WTC11 (cell line): Measurements from ENCODE around the gene FNDC3B. TPM values are rescaled to one million over a fixed set of nuclear protein-coding genes. Genes with fewer than 3 reads are reported as not detected.

Experiments
- ATAC-seq: fragments of 200-7000 bp; cut with Tn5 transposase; 2 replicates; pipeline ENCODE4 v1.10.0; 2021; ENCODE audit warnings: mild to moderate bottlenecking, moderate library complexity
- CTCF ChIA-PET: fragments of 300-600 bp; sonication (Branson Sonifier 250); formaldehyde crosslinking; loops from one replicate; lab custom pipeline; 2021; ENCODE audit warnings: antibody characterized with exemption; lab: Charles Lee
- POLR2A ChIA-PET: fragments of 350-600 bp; sonication (Branson Sonifier 250); formaldehyde crosslinking; loops from one replicate; lab custom pipeline; 2021; ENCODE audit warnings: antibody characterized with exemption; lab: Charles Lee
- DNase-seq: peaks from one replicate; pipeline ENCODE4 v3.0.0; 2021; ENCODE audit warnings: low spot score
- H3K27ac Mint-ChIP-seq: 2 replicates; pipeline ENCODE4 v1.8.0; 2021; ENCODE audit warnings: mixed read lengths
- H3K27me3 Mint-ChIP-seq: 2 replicates; pipeline ENCODE4 v1.8.0; 2021; ENCODE audit warnings: low read depth, mild to moderate bottlenecking, moderate library complexity, mixed read lengths
- H3K36me3 Mint-ChIP-seq: 2 replicates; pipeline ENCODE4 v1.8.0; 2021; ENCODE audit warnings: mixed read lengths
- H3K4me1 Mint-ChIP-seq: 2 replicates; pipeline ENCODE4 v1.8.0; 2022; ENCODE audit warnings: mixed read lengths
- H3K4me3 Mint-ChIP-seq: 2 replicates; pipeline ENCODE4 v1.8.0; 2021; ENCODE audit warnings: mild to moderate bottlenecking, moderate library complexity, mixed read lengths
- H3K9me3 Mint-ChIP-seq: 2 replicates; pipeline ENCODE4 v1.8.0; 2021; ENCODE audit warnings: mixed read lengths
- CREB1 ChIP-seq: sonication (generic); formaldehyde crosslinking; IDR thresholded peaks from 2 replicates; pipeline ENCODE4 v1.8.0; 2023; ENCODE audit warnings: mild to moderate bottlenecking, missing genetic modification reagents
- GRHL2 ChIP-seq: fragments of 250-450 bp; sonication (Bioruptor Pico); IDR thresholded peaks from 2 replicates; pipeline ENCODE4 v1.8.0; 2022; ENCODE audit warnings: mild to moderate bottlenecking, moderate library complexity; ENCODE audit not compliant: insufficient replicate concordance, severe bottlenecking
- NR1H2 ChIP-seq: sonication (generic); formaldehyde crosslinking; IDR thresholded peaks from 2 replicates; pipeline ENCODE4 v1.9.0; 2021; ENCODE audit warnings: mild to moderate bottlenecking, moderate library complexity, missing genetic modification reagents
- OVOL2 ChIP-seq: fragments of 250-450 bp; sonication (Bioruptor Pico); IDR thresholded peaks from 2 replicates; pipeline ENCODE4 v1.9.0; 2021; ENCODE audit warnings: mild to moderate bottlenecking, borderline replicate concordance
- SMAD4 ChIP-seq: sonication (generic); formaldehyde crosslinking; IDR thresholded peaks from 2 replicates; pipeline ENCODE4 v1.8.0; 2022; ENCODE audit warnings: mild to moderate bottlenecking, missing genetic modification reagents
- TEAD4 ChIP-seq: sonication (generic); formaldehyde crosslinking; IDR thresholded peaks from 2 replicates; pipeline ENCODE4 v1.8.0; 2022; ENCODE audit warnings: mild to moderate bottlenecking, missing genetic modification reagents
- total RNA-seq: library from RNA; stranded (reverse); gene quantifications from 3 replicates; pipeline ENCODE4 v1.2.3, GENCODE V29; 2021
- TF ChIP-seq, protein P1 (sequence below): sonication (generic); formaldehyde crosslinking; IDR thresholded peaks from 2 replicates; pipeline ENCODE4 v1.8.0; 2022; ENCODE audit warnings: mild to moderate bottlenecking, missing genetic modification reagents
- TF ChIP-seq, protein P2 (sequence below): fragments of 200-600 bp; IDR thresholded peaks from 2 replicates; pipeline ENCODE4 v1.8.0; 2022; ENCODE audit warnings: antibody characterized with exemption
- TF ChIP-seq, protein P3 (sequence below): sonication (generic); formaldehyde crosslinking; IDR thresholded peaks from 2 replicates; pipeline ENCODE4 v1.8.1; 2022; ENCODE audit warnings: low read depth, mild to moderate bottlenecking, moderate library complexity, missing genetic modification reagents, borderline replicate concordance
- TF ChIP-seq, protein P4 (sequence below): sonication (generic); formaldehyde crosslinking; IDR thresholded peaks from 2 replicates; pipeline ENCODE4 v1.8.0; 2023; ENCODE audit warnings: missing genetic modification reagents
- TF ChIP-seq, protein P5 (sequence below): fragments of 250-450 bp; sonication (Bioruptor Pico); IDR thresholded peaks from 2 replicates; pipeline ENCODE4 v1.9.0; 2021; ENCODE audit warnings: mild to moderate bottlenecking, borderline replicate concordance
- TF ChIP-seq, protein P6 (sequence below): fragments of 250-450 bp; sonication (Bioruptor Pico); IDR thresholded peaks from 2 replicates; pipeline ENCODE4 v1.9.0; 2021; ENCODE audit warnings: mild to moderate bottlenecking
- TF ChIP-seq, protein P7 (sequence below): sonication (generic); formaldehyde crosslinking; IDR thresholded peaks from 2 replicates; pipeline ENCODE4 v1.8.0; 2023; ENCODE audit warnings: missing genetic modification reagents, mild to moderate bottlenecking, borderline replicate concordance

FNDC3B gene
- total RNA-seq, 1 experiment from 2014 or later = 42.8 TPM

DNA sequence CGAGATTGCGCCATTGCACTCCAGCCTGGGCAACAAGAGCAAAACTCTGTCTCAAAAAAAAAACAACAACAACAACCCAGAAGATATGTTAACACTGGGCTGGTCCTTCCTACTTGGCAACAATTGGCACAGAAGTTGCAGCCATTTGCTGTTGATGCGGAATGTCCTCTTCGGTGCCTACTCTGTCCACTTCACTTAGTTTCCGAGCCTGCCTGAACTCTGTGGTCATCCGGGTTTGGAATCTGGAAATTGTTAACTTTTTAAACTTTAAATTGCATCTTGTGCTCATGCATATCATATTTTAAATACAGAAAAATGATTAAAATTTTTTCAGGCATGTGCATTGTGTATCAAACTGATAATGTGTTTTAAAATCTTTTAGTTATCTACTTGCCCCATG is 81.5 kb downstream of the FNDC3B start (continued):
- TF ChIP-seq, protein P1, sequence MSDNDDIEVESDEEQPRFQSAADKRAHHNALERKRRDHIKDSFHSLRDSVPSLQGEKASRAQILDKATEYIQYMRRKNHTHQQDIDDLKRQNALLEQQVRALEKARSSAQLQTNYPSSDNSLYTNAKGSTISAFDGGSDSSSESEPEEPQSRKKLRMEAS = no peak
- TF ChIP-seq, protein P2, sequence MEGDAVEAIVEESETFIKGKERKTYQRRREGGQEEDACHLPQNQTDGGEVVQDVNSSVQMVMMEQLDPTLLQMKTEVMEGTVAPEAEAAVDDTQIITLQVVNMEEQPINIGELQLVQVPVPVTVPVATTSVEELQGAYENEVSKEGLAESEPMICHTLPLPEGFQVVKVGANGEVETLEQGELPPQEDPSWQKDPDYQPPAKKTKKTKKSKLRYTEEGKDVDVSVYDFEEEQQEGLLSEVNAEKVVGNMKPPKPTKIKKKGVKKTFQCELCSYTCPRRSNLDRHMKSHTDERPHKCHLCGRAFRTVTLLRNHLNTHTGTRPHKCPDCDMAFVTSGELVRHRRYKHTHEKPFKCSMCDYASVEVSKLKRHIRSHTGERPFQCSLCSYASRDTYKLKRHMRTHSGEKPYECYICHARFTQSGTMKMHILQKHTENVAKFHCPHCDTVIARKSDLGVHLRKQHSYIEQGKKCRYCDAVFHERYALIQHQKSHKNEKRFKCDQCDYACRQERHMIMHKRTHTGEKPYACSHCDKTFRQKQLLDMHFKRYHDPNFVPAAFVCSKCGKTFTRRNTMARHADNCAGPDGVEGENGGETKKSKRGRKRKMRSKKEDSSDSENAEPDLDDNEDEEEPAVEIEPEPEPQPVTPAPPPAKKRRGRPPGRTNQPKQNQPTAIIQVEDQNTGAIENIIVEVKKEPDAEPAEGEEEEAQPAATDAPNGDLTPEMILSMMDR = no peak
- TF ChIP-seq TEAD4 (CRISPR knock-in tag) (no peak), GRHL2 (CRISPR knock-in tag) (no peak), OVOL2 (CRISPR knock-in tag) (no peak), NR1H2 (CRISPR knock-in tag) (no peak), SMAD4 (CRISPR knock-in tag) (no peak)
- TF ChIP-seq, protein P3, sequence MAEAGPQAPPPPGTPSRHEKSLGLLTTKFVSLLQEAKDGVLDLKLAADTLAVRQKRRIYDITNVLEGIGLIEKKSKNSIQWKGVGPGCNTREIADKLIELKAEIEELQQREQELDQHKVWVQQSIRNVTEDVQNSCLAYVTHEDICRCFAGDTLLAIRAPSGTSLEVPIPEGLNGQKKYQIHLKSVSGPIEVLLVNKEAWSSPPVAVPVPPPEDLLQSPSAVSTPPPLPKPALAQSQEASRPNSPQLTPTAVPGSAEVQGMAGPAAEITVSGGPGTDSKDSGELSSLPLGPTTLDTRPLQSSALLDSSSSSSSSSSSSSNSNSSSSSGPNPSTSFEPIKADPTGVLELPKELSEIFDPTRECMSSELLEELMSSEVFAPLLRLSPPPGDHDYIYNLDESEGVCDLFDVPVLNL (CRISPR knock-in tag) = no peak
- TF ChIP-seq, protein P4, sequence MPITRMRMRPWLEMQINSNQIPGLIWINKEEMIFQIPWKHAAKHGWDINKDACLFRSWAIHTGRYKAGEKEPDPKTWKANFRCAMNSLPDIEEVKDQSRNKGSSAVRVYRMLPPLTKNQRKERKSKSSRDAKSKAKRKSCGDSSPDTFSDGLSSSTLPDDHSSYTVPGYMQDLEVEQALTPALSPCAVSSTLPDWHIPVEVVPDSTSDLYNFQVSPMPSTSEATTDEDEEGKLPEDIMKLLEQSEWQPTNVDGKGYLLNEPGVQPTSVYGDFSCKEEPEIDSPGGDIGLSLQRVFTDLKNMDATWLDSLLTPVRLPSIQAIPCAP (CRISPR knock-in tag) = no peak
- TF ChIP-seq, protein P5, sequence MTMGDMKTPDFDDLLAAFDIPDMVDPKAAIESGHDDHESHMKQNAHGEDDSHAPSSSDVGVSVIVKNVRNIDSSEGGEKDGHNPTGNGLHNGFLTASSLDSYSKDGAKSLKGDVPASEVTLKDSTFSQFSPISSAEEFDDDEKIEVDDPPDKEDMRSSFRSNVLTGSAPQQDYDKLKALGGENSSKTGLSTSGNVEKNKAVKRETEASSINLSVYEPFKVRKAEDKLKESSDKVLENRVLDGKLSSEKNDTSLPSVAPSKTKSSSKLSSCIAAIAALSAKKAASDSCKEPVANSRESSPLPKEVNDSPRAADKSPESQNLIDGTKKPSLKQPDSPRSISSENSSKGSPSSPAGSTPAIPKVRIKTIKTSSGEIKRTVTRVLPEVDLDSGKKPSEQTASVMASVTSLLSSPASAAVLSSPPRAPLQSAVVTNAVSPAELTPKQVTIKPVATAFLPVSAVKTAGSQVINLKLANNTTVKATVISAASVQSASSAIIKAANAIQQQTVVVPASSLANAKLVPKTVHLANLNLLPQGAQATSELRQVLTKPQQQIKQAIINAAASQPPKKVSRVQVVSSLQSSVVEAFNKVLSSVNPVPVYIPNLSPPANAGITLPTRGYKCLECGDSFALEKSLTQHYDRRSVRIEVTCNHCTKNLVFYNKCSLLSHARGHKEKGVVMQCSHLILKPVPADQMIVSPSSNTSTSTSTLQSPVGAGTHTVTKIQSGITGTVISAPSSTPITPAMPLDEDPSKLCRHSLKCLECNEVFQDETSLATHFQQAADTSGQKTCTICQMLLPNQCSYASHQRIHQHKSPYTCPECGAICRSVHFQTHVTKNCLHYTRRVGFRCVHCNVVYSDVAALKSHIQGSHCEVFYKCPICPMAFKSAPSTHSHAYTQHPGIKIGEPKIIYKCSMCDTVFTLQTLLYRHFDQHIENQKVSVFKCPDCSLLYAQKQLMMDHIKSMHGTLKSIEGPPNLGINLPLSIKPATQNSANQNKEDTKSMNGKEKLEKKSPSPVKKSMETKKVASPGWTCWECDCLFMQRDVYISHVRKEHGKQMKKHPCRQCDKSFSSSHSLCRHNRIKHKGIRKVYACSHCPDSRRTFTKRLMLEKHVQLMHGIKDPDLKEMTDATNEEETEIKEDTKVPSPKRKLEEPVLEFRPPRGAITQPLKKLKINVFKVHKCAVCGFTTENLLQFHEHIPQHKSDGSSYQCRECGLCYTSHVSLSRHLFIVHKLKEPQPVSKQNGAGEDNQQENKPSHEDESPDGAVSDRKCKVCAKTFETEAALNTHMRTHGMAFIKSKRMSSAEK = no peak
- TF ChIP-seq, protein P6, sequence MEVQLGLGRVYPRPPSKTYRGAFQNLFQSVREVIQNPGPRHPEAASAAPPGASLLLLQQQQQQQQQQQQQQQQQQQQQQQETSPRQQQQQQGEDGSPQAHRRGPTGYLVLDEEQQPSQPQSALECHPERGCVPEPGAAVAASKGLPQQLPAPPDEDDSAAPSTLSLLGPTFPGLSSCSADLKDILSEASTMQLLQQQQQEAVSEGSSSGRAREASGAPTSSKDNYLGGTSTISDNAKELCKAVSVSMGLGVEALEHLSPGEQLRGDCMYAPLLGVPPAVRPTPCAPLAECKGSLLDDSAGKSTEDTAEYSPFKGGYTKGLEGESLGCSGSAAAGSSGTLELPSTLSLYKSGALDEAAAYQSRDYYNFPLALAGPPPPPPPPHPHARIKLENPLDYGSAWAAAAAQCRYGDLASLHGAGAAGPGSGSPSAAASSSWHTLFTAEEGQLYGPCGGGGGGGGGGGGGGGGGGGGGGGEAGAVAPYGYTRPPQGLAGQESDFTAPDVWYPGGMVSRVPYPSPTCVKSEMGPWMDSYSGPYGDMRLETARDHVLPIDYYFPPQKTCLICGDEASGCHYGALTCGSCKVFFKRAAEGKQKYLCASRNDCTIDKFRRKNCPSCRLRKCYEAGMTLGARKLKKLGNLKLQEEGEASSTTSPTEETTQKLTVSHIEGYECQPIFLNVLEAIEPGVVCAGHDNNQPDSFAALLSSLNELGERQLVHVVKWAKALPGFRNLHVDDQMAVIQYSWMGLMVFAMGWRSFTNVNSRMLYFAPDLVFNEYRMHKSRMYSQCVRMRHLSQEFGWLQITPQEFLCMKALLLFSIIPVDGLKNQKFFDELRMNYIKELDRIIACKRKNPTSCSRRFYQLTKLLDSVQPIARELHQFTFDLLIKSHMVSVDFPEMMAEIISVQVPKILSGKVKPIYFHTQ (CRISPR knock-in tag) = no peak

DNA sequence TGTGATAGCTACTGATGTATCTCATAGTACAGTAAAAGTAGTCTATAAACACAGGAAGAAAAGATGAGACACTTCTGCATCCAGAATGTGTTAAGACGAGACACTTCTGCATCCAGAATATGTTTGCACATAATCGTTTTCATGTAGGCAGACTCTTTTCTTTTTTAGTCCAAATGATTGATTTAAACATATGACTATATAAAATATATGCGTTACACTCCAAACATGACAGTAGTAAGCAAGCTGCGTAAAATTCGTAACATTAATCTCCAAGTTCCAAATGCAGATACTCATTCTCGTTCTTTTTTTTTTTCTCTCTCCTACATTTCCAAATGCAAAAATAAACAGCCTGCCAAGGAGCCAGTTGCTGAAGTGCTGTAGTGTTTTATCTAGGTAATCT is 82.6 kb downstream of the FNDC3B start:
- Mint-ChIP-seq H3K4me3 (no peak overlapping the region), H3K4me1 (peaks cover 50% of the 10 kb centered on the region), H3K9me3 (peaks cover 6% of the 10 kb centered on the region; the same call in 1 of the 2 replicates), H3K36me3 (peaks cover 21% of the 10 kb centered on the region), H3K27me3 (no peaks in the 10 kb centered on the region), H3K27ac (no peak overlapping the region)
- TF ChIP-seq, protein P7, sequence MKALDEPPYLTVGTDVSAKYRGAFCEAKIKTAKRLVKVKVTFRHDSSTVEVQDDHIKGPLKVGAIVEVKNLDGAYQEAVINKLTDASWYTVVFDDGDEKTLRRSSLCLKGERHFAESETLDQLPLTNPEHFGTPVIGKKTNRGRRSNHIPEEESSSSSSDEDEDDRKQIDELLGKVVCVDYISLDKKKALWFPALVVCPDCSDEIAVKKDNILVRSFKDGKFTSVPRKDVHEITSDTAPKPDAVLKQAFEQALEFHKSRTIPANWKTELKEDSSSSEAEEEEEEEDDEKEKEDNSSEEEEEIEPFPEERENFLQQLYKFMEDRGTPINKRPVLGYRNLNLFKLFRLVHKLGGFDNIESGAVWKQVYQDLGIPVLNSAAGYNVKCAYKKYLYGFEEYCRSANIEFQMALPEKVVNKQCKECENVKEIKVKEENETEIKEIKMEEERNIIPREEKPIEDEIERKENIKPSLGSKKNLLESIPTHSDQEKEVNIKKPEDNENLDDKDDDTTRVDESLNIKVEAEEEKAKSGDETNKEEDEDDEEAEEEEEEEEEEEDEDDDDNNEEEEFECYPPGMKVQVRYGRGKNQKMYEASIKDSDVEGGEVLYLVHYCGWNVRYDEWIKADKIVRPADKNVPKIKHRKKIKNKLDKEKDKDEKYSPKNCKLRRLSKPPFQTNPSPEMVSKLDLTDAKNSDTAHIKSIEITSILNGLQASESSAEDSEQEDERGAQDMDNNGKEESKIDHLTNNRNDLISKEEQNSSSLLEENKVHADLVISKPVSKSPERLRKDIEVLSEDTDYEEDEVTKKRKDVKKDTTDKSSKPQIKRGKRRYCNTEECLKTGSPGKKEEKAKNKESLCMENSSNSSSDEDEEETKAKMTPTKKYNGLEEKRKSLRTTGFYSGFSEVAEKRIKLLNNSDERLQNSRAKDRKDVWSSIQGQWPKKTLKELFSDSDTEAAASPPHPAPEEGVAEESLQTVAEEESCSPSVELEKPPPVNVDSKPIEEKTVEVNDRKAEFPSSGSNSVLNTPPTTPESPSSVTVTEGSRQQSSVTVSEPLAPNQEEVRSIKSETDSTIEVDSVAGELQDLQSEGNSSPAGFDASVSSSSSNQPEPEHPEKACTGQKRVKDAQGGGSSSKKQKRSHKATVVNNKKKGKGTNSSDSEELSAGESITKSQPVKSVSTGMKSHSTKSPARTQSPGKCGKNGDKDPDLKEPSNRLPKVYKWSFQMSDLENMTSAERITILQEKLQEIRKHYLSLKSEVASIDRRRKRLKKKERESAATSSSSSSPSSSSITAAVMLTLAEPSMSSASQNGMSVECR (CRISPR knock-in tag) = no peak
- TF ChIP-seq CREB1 (CRISPR knock-in tag) = no peak
- ATAC-seq (no peak), DNase-seq (no peak)
- ChIA-PET POLR2A (no interaction called here), CTCF (no interaction called here)
